HEK293T (cell line): ENCODE data around the gene LTBR.
"Not testable (repeated sequence)": the region's sequence is repeated elsewhere in the genome, so short reads cannot be mapped to it uniquely, and the experiment has no call there.

Experiments
- CTCF ChIA-PET: fragments of 350-600 bp; formaldehyde crosslinking; extraction: SDS; loops from one replicate; lab custom pipeline; 2021; ENCODE audit warnings: antibody characterized with exemption, inconsistent platforms; lab: Yijun Ruan, JAX
- POLR2A ChIA-PET: fragments of 350-600 bp; formaldehyde crosslinking; extraction: SDS; loops from one replicate; lab custom pipeline; 2020; ENCODE audit warnings: antibody characterized with exemption, inconsistent platforms; lab: Yijun Ruan, JAX
- DNase-seq: peaks from one replicate; pipeline ENCODE4 v3.0.0; 2012; ENCODE audit warnings: mixed read lengths; ENCODE audit errors: extremely low spot score
- ARNT ChIP-seq: fragments of 450-650 bp; IDR thresholded peaks from 2 replicates; pipeline ENCODE4 v1.6.1; 2017; ENCODE audit warnings: mild to moderate bottlenecking
- BHLHE40 ChIP-seq: fragments of 450-650 bp; IDR thresholded peaks from 2 replicates; pipeline ENCODE4 v1.6.1; 2016; ENCODE audit warnings: mild to moderate bottlenecking, moderate library complexity, borderline replicate concordance
- CTBP1 ChIP-seq: fragments of 450-650 bp; IDR thresholded peaks from 2 replicates; pipeline ENCODE4 v1.6.1; 2016; ENCODE audit warnings: borderline replicate concordance
- ELF4 ChIP-seq: fragments of 450-650 bp; IDR thresholded peaks from 2 replicates; pipeline ENCODE4 v1.6.1; 2017; ENCODE audit warnings: antibody characterized with exemption
- FOXA1 ChIP-seq: fragments of 450-650 bp; IDR thresholded peaks from 2 replicates; pipeline ENCODE4 v1.6.1; 2016; ENCODE audit warnings: mild to moderate bottlenecking
- FOXK2 ChIP-seq: fragments of 450-650 bp; IDR thresholded peaks from 2 replicates; pipeline ENCODE4 v1.6.1; 2016; ENCODE audit warnings: mild to moderate bottlenecking
- FOXM1 ChIP-seq: fragments of 450-650 bp; IDR thresholded peaks from 2 replicates; pipeline ENCODE4 v1.6.1; 2017; ENCODE audit warnings: mild to moderate bottlenecking, borderline replicate concordance
- HDGF ChIP-seq: fragments of 450-650 bp; IDR thresholded peaks from 2 replicates; pipeline ENCODE4 v1.6.1; 2017; ENCODE audit warnings: antibody characterized with exemption, borderline replicate concordance
- L3MBTL2 ChIP-seq: fragments of 450-650 bp; conservative IDR thresholded peaks from 2 replicates; pipeline ENCODE4 v1.6.1; 2016; ENCODE audit warnings: mild to moderate bottlenecking
- LEF1 ChIP-seq: fragments of 450-650 bp; IDR thresholded peaks from 2 replicates; pipeline ENCODE4 v1.6.1; 2017; ENCODE audit warnings: mild to moderate bottlenecking, borderline replicate concordance
- NFRKB ChIP-seq: fragments of 450-650 bp; IDR thresholded peaks from 2 replicates; pipeline ENCODE4 v1.6.1; 2016; ENCODE audit warnings: mild to moderate bottlenecking, moderate library complexity
- PKNOX1 ChIP-seq: fragments of 450-650 bp; IDR thresholded peaks from 2 replicates; pipeline ENCODE4 v1.6.1; 2016
- SP1 ChIP-seq: fragments of 450-650 bp; IDR thresholded peaks from 2 replicates; pipeline ENCODE4 v1.6.1; 2017
- SUZ12 ChIP-seq: fragments of 450-650 bp; IDR thresholded peaks from 2 replicates; pipeline ENCODE4 v1.6.1; 2016; ENCODE audit warnings: mild to moderate bottlenecking
- TARDBP ChIP-seq: fragments of 450-650 bp; IDR thresholded peaks from 2 replicates; pipeline ENCODE4 v1.6.1; 2016
- ZNF384 ChIP-seq: fragments of 450-650 bp; IDR thresholded peaks from 2 replicates; pipeline ENCODE4 v1.6.1; 2016

The LTBR gene

GRCh38 chr12:6423267-6424007, 39.5 kb downstream of the LTBR start:
- POLR2A ChIA-PET = interaction anchor here (0.5 to 3.7 kb wide), 6 partner anchors 42 to 114 kb away, joined by 3 to 17 read pairs (median 4); partner anchors contain the start of gene VAMP1
- TF ChIP-seq ELF4 = no peak
- no peak for TF ChIP-seq SUZ12
- TF ChIP-seq PKNOX1 = no peak
- 0 out of 2 replicates have a peak, but pooled peaks have one; percentile 57 for TF ChIP-seq HDGF
- TF ChIP-seq L3MBTL2 = peak; percentile 97
- CTCF ChIA-PET = interaction anchor here (0.6 to 3.6 kb wide), 9 partner anchors 12 to 676 kb away, joined by 3 to 26 read pairs (median 5); partner anchors contain the start of genes MRPL51 and VAMP1
- peak; percentile 88 for DNase-seq

DNA sequence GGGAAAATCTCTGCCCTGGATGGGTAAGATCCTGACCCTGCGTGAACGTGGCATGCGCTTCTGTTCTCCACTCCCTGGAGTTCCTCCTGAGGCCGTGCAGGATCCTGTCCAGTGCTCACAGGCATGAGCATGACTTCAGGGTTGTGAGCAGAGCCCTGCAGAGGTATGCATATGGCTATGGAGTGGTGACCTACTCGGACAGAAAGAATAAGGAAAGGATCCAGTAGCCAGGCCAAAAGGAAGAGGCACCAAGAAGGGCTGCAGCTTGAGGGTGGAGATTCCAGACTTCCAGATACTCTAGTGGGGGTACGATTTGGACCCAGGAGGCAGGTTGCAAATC, 40.0 kb downstream of the LTBR start:
- no peak for TF ChIP-seq BHLHE40
- no peak for TF ChIP-seq HDGF
- no peak for TF ChIP-seq ZNF384
- TF ChIP-seq CTBP1 = no peak
- TF ChIP-seq TARDBP = no peak
- TF ChIP-seq FOXK2 = no peak
- no peak for TF ChIP-seq PKNOX1
- no peak for TF ChIP-seq SP1
- TF ChIP-seq L3MBTL2 = no peak
- no peak for TF ChIP-seq ARNT
- no peak for DNase-seq
- ChIA-PET CTCF (interaction anchor here (0.6 to 3.6 kb wide), 9 partner anchors 11 to 676 kb away, joined by 3 to 26 read pairs (median 5); partner anchors contain the start of genes MRPL51 and VAMP1), POLR2A (interaction anchor here (0.5 to 3.7 kb wide), 6 partner anchors 41 to 114 kb away, joined by 3 to 17 read pairs (median 4); partner anchors contain the start of gene VAMP1)

GRCh38 chr12:6424866-6425265, 40.9 kb downstream of the LTBR start:
- ChIA-PET POLR2A (interaction anchor here (3.7 kb wide), 1 partner anchor 46 kb away, joined by 17 read pairs; the partner anchor contains the start of gene VAMP1), CTCF (interaction anchor here (2.1 to 3.6 kb wide), 2 partner anchors 41 to 113 kb away, joined by 9 to 26 read pairs; no protein-coding TSS in a partner anchor)
- no peak for DNase-seq
- TF ChIP-seq FOXM1 = no peak
- no peak for TF ChIP-seq L3MBTL2
- TF ChIP-seq SUZ12 = no peak

GRCh38 chr12:6425590-6426531, 41.9 kb downstream of the LTBR start:
- ChIA-PET POLR2A (interaction anchor here (1.1 to 3.7 kb wide), 2 partner anchors 45 to 108 kb away, joined by 3 to 17 read pairs; partner anchors contain the start of gene VAMP1), CTCF (interaction anchor here (1.1 kb wide), 1 partner anchor 39 kb away, joined by 5 read pairs; no protein-coding TSS in a partner anchor)
- no peak for DNase-seq
- no peak for TF ChIP-seq ZNF384
- no peak for TF ChIP-seq FOXA1
- TF ChIP-seq SP1 = no peak
- TF ChIP-seq FOXK2 = no peak
- TF ChIP-seq LEF1 = no peak
- no peak for TF ChIP-seq TARDBP
- no peak for TF ChIP-seq PKNOX1
- no peak for TF ChIP-seq SUZ12
- TF ChIP-seq FOXM1 = no peak
- TF ChIP-seq ELF4 = no peak
- TF ChIP-seq ARNT = no peak
- TF ChIP-seq NFRKB = no peak
- no peak for TF ChIP-seq L3MBTL2
- no peak for TF ChIP-seq CTBP1
- TF ChIP-seq HDGF = no peak

- CTCF ChIA-PET = interaction anchor here (0.7 kb wide), 1 partner anchor 53 kb away, joined by 3 read pairs; no protein-coding TSS in a partner anchor
- DNase-seq = no peak
- POLR2A ChIA-PET = interaction anchor here (3.7 kb wide), 1 partner anchor 44 kb away, joined by 17 read pairs; the partner anchor contains the start of gene VAMP1
- TF ChIP-seq LEF1 (no peak), ELF4 (no peak), ZNF384 (no peak), PKNOX1 (no peak), CTBP1 (no peak), TARDBP (no peak), HDGF (no peak), L3MBTL2 (no peak), FOXA1 (no peak), SUZ12 (no peak), FOXM1 (no peak), FOXK2 (no peak), ARNT (no peak), SP1 (no peak), BHLHE40 (no peak), NFRKB (no peak)
These were observed 43.1 kb downstream of the LTBR start for GRCh38 chr12:6426882-6427671.

DNA sequence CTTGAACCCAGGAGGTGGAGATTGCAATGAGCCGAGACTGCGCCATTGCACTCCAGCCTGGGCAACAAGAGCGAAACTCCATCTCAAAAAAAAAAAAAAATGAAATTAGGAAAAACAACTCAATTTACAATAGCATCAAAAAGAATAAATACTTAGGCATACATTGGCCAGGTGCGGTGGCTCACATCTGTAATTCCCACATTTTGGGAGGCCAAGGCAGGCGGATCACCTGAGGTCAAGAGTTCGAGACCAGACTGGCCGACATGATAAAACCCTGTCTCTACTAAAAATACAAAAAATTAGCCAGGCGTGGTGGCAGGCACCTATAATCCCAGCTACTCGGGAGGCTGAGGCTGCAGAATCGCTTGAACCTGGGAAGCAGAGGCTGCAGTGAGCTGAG, 43.8 kb downstream of the LTBR start:
- POLR2A ChIA-PET, DNase-seq, CTCF ChIA-PET: not testable (repeated sequence)
